GM18517 (cell line): Measurements from ENCODE around the gene USP47.
A peak's percentile ranks its signal among the peaks of the same experiment; 100 is the strongest.
"Not testable (repeated sequence)": the region's sequence is repeated elsewhere in the genome, so short reads cannot be mapped to it uniquely, and the experiment has no call there.

Experiments
- ATAC-seq: cut with Tn5 transposase; IDR thresholded peaks from one replicate; pipeline ENCODE4 v1.9.1; 2021; ENCODE audit warnings: mild to moderate bottlenecking, moderate library complexity; ENCODE audit not compliant: unreplicated experiment

Gene USP47

DNA sequence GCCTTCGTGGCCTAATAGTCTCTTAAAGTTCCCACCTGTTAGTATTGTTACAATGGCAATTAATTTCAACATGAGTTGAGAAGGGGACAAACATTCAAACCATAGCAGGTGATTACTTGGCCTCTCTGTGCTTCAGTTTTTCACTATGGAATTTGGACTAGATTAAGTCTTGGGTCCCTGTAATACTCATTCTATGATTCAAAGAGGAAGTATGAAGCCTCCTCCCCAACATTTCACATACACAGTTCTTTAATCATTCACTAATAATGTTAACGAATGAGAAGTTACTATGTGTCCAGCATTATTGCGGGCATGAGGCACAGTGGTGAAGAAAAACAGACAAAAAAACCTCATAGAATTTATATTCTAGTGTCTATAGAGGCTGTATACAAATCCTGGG is 19.9 kb upstream of the USP47 start:
- ATAC-seq = no peak

DNA sequence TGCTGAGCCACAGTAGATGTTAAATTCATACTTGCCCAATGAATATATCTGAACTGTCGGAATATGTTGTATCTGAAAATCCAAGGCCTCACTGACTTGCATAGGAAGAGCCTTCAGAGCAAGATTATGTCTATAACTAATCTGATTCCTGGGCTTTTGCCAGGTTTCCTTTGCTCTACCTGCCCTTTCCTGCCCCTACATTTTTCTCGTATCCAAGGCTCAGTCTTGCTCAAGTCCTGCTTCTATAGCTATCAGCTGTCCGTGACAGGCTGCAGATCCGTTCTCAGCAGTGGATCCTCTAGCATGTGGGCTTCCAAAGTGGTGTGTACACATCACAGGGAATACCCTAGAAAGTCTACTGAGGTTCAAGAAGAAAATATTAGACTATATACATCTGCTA is 18.8 kb upstream of the USP47 start:
- ATAC-seq = no peak

DNA sequence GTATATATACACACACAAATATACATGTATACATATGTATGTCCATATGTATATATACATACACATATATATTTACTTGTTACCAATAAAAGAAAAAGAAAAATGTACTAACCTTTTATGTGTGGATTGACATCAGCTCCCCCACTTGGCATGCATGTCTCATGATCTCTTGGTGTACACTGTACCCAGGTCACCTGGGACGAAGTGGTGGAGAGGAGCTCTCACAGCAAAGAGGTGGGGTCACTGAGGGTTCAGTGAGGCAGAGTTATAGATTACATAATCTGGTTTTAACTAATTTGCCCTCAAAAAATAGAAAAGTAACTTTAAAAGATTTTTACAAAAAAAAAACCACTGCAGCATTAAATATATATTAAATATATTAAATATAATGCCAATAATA is 15.5 kb upstream of the USP47 start:
- ATAC-seq = no peak

DNA sequence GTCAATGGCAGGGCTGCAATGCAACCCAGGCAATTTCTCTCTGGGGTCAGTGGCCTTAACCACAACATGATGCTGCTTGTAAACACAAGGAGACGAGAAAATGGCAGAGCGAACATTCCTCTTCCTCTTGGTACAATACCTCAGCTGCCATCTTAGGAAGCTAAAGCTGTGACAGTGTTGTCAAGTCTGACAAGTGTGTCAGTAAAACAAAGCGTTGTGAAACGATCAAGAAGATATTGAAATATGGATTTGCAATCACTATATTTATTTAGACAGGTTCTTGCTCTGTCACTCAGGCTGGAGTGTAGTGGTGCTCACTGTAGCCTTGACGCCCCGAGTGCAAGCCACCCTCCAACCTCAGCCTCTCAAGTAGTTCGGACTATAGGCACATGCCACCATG is 14.5 kb upstream of the USP47 start:
- ATAC-seq = no peak

DNA sequence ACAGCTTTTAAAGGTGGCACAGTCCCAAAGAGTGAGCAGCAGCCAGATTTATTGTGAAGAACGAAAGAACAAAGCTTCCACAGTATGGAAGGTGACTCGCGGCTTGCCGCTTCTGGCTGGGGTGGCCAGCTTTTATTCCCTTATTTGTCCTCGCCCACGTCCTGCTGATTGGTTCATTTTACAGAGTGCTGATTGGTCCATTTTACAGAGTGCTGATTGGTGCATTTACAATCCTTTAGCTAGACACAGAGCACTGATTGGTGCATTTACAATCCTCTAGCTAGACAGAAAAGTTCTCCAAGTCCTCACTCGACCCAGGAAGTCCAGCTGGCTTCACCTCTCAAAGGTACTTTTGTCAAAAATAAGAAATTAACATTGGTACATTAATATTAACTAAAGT is 10.4 kb upstream of the USP47 start:
- not testable (repeated sequence) for ATAC-seq

DNA sequence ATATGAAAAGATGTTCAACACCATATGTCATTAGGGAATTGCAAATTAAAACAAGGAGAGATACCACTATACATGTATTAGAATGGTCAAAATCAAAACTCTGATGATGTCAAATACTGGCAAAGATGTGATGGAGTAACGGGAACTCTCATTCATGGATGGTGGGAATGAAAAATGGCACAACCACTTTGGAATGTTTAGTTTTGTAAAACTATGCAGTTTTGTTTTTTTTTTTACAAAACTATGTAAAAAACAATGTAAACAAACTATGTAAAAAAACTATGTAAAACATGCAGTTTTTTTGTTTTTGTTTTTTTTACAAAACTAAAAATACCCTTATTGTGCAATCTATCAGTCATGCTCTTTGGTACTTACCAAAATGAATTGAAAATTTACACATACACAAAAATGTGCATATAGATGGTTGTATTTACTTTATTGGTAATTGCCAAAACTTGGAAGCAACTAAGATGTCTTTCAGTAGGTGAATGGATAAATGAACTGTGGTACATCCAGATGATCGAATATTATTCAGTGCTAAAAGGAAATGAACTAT is 5.0 kb upstream of the USP47 start:
- no peak for ATAC-seq

DNA sequence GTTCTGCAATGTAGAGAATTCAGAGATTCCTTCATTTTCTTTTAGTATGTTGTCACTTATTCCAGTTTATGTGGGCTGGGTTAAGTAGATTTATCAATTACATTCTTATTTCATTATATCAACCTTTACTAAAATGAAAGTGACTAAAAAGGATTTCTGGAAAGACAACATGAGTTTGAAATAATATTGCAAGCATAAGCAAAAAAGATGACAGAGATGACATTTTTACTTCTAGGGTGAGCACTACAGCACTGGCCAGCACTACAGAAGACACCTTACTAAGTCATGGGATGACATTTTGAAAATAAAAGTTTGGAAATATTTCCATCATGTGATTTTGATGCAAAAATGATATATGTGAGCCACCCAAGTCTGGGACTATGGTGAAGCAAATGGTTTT is 2.1 kb upstream of the USP47 start:
- ATAC-seq = no peak

DNA sequence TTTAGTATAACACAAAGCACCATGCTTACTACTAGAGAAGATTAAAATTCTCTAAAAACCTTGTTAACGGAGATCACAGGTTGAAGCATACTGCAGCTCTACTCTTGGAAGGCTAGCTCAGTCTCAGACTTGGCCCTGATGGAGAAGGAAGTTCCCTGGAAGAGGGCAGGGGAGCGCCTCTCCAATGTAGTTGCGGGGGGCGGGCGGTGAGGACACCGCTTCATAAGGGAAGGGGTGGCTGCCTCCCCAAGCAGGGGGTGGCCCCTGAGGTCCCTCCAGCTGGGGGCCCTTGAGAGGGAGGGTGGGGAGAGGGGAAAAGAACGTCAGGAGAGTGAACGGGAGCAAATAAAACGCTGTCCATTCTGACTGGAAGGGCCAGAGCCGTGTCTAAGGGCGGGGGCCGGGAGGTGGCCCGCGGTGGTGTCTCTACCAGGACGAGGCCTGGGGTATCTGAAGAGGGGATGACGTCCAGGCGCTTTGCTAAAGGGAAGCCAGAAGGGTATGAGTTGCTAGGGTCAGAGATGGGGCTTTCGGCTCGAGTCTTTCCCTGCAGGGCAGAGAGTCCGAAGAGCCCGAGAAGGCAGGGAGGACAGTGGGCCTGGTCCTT is 553 bp upstream of the USP47 start:
- ATAC-seq = peak; percentile 44

DNA sequence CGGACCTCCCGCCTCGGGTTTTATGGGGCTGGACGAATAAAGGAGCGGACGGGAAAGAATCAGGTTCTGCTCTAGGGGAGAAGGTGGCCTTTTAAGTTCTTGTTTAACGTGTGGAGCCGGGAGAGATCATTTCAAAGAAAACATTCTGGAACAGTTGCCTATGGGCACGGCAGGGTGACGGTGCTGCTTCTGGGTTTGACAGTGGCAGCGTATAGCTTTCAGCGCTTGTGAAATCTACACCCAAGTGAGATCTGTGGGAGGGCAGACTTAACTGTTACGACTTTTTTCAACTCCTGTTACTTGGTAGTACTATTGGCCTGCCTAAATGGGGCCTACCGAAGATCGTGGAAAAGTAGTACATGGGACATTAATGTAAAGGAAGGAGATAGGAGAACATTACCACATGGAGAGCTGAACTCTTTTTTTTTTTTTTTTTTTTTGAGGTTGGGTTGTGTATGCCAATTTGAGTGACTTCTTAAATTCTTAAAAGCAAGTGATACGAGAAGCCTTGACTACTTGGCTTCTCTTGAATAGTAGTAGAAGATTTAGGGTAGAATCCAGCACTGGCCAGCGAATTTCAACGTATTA is 743 bp downstream of the USP47 start:
- peak; percentile 50 for ATAC-seq

DNA sequence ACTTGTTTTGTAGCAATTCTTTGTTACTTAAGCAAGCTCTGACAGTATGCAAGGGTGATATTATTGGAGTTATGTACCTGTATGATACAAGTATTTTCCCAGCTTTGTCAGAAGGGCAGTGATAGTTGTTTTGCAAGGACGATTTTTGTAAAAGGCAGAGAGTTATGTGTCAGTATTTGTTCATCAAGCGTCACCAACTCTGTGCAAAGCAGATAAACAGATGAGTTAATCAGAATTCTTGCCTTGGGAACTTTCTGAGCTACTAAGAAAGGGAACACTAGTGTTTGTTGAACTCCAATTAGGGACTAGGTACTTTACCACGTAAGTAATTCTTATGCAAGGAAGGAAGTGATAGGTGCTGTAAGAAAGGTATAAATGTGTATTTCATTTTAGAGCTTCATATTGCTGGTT is 1.4 kb downstream of the USP47 start:
- ATAC-seq = no peak

DNA sequence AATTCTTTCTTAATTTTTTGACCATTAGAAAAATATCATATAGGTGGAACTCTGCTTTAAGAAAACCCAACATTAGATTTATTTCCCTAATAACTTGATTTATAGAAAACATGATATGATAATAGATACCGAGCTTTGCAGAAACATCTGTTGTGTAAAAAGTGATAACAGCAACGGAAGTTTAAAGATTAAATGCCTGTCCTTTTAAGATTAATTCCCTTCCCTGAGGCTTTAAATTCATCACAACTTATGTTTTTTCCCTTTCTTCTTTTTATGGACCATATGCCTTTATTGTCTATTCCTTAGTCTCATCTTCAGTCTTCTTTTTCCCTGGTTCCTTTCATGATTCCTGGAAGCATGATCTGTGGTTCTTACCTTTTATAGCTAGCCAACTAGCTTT is 1.9 kb downstream of the USP47 start:
- ATAC-seq = no peak

DNA sequence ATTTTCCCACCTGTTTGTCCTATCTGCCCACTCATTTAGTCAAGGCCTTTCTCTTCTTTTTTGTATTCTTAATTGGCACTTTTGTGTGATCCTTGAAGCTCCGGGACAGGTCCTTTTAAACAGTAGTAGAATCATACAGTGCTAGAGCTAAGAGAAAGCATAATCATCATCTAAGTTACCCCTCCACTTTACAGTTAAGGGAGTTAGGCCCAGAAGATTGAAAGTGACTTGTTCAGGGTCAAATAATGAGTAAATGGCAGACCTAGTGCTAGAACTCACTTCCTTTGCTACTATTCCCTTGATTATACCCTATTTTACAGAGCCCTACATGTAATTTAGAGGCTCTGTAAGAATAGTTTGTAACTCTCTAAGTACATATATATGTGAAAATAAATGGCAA is 2.5 kb downstream of the USP47 start:
- ATAC-seq = no peak

DNA sequence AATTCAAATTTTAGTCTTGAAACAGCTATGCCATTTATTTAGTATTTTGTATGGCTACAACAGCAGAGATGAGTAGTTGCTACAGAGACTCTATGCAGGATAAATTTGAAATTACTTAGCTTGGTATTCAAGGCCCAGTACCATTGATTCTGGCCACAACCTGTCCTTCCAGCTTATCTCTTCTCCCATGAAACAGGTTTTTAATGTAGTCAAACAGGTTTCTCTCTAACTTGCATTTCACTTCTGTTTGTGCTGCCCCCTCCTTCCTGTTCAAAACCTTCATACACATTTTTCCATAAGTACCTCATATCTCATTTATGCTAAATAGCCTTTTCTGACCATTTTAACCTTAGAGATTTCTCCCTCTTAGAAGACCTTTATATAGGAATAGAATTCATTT is 3.3 kb downstream of the USP47 start:
- ATAC-seq = no peak

DNA sequence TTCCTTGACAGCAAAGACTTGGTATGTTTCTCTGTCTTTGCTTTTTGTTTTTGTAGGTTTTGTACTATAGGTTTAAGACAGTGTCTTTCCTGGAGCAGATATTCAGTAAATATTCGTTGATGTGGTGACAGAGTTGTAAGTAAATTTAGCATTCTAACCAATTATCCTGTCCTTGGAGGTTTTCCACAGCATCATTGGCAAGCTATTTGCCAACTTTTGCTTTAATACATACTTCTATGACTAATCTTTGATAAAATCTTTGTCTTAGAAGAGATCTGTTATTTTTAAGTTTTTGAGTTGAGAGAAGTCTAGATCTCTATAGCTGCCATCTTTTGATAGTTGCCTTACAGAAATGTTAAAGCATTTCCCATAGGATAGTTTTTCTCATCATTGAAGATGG is 3.8 kb downstream of the USP47 start:
- ATAC-seq = no peak

DNA sequence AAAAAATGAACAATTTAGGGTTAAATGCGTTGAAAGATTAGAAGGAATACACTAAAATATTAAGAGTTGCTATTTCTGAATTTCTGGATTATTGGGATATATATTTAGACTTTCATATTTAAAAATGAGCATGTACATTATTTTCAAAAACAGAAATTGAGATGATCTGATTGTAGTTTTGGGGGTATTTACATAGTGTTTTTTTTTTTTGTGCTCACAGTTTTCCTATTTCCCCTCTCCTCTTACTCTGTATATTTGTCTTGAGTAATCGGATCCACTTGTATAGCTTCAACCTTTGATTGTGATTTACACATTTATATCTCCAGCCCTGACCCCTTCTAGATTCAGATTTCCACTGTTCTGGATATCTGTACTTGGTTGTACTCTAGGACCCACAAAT is 5.3 kb downstream of the USP47 start:
- no peak for ATAC-seq

DNA sequence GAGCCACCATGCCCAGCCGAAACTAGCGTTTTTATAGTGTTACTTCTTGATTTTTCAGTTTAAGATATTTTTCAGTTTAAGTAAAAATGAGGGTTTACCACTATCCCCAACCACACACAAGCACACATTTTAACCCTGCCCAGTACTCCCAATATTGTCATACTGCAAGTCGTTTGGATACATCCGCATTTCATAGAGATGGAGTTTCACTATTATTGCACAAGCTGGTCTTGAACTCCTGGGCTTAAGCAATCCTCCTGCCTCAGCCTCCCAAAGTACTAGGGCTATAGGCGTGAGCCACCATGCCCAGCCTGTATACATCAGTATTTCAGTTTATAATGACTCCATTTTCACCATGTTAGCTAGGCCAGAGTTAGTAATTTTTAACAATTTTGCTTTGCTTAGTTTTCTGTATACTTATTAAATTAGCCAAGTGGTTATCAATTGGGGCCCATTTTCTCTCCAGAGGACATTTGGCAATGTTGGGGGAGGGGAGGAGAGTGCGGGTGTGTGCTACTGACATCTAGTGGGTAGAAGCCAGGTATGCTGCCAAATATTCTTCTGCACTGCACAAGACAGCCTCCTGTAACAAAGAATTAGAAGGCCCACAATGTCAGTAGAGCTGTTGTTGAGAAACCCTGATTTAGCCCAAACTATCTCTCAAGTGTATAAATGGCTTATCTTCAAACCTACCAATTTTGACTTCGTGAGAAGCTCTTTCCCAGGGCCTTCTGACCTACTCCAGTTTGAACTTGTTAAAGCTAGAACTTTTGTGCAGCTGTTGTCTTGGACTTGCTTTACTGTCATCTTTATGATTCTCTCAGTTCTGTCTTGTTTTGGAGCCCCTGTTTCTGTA is 7.3 kb downstream of the USP47 start:
- peak; percentile 74 for ATAC-seq

DNA sequence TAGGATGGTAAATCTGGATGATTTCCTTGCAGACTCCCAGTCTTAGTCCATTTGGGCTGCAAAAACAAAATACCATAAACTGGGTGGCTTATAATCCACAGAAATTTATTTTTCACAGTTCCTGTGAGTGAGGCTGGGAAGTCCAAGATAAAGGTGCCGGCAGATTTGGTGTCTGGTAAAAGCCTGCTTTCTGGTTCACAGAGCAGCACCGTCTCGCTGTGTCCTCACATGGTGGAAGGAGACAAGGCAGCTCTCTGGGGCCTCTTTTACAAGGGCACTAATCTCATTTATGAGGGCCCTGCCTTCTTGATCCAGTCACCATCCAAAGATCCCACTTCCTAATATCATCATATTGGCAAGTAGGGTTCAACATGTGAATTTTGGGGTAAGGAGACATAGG is 8.9 kb downstream of the USP47 start:
- no peak for ATAC-seq

DNA sequence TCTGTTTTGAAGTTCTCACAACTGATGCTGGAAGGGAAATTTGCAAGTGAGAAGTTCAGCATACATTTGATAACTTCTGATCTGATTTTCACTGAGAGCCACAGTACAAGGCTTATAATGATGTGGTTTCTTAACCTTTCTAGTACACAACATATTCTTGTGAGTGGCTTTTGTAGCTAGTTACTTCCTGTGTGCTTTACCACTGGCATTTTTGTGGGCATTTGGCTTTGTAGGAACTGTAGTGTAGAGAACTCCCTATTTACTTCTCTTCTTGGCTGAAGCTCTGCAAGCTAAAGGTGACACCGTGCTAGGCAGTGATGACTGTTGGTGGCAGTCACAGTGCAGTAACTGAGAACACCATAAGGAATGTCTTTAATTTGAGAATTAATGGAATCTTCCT is 14.9 kb downstream of the USP47 start:
- no peak for ATAC-seq

DNA sequence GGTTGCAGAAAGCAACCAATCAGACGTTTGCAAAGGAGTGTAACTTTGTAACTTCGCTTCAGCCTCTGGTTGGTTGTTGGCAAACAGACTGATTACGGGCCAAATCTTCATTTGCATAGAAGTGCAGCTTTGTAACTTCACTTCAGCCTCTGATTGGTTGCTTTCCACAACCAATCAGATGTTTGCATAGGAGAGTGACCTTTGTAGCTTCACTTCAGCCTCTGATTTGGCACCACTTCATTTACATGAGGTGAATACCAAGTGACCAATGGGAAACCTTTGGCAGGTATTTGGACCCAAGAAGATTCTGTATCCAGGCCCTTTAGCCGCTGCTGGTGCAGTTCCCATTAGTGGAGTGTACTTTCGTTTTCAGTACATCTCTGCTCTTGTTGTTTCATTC is 16.0 kb downstream of the USP47 start:
- no peak for ATAC-seq

DNA sequence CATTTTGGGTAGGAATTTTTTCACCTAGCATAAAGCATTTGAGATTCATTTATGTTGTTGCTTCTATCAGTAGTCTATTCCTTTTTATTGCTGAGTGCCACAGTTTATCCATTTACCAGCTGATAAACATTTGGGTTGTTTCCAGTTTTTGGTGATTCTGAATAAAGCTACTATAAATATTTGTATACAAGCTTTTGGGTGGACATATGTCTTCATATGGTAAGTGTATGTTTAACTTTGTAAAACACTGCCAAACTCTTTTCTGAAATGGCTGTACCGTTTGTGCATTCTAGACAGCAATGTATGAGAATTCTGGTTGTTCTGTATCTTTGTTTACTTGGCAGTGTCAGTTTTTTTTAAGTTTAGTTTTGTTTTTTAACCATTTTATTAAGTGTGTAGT is 16.9 kb downstream of the USP47 start:
- ATAC-seq = no peak

DNA sequence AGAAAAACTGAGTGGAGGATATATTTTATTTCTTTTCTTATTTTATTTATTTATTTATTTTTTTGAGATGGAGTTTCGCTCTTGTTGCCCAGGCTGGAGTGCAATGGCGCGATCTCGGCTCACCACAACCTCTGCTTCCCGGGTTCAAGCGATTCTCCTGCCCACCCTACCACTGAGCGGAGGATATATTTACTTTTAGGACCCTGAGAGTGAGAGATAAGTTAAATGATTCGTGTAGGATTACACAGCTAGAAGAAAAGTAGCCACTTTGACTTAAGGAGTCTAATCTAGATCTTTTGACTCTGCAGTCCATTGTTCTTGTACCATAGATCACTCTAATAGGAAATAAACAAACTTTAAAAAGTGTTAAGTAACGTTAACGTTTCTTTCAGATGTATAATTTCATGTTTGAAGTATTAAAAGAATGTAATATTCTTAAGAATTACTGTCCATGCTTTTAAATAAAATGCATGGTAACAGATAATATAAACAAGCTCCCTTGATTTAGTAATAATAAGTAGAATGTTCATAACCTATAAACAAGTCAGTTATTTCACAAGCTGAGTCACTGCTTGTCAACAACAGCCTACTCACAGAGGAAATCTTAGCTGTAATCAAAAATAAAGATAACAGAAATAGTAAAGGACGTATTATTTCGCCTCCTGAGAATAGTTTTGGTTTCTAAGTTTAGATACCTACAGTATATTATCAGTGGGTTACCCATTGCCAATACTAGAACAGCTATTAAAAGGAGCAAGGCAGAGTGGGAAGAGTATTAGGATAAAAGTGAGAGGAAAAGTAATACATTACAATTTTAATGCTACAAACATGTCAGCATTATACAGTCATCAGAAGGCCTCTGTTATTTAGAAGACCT is 18.6 kb downstream of the USP47 start:
- ATAC-seq = no peak
